Measurements from ENCODE around the gene MAPK1.

DNA sequence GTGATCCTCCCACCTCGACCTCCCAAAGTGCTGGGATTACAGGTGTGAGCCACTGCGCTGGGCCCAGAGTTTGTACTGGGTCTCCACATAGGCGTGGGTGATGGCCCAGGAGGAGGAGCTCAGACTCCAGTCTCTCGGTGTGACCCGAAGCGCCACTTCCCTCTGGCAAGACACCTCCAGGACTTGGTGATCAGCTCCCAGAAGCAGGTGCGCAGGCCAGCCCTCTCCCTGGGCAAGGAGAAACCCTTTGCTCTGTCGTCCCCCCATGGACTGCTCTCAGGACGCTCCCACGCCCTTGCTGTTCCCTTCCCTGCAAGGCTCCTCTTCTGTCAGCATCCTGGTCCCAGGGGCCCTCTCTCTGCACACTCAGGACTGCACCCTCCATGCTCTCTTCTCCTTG lies 126.4 kb downstream of the MAPK1 start:
- TF ChIP-seq, protein P1, sequence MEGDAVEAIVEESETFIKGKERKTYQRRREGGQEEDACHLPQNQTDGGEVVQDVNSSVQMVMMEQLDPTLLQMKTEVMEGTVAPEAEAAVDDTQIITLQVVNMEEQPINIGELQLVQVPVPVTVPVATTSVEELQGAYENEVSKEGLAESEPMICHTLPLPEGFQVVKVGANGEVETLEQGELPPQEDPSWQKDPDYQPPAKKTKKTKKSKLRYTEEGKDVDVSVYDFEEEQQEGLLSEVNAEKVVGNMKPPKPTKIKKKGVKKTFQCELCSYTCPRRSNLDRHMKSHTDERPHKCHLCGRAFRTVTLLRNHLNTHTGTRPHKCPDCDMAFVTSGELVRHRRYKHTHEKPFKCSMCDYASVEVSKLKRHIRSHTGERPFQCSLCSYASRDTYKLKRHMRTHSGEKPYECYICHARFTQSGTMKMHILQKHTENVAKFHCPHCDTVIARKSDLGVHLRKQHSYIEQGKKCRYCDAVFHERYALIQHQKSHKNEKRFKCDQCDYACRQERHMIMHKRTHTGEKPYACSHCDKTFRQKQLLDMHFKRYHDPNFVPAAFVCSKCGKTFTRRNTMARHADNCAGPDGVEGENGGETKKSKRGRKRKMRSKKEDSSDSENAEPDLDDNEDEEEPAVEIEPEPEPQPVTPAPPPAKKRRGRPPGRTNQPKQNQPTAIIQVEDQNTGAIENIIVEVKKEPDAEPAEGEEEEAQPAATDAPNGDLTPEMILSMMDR (IDR thresholded peaks at IDR 0.05; ENCODE audit: low read depth, low read length): no peak
- no peak for TF ChIP-seq EZH2phosphoT487 (IDR thresholded peaks at IDR 0.05; ENCODE audit: low read depth)
